HG03558 (cell line): ENCODE measurements around the gene NDNF.

Experiments
- ATAC-seq: cut with Tn5 transposase; IDR thresholded peaks from one replicate; pipeline ENCODE4 v1.9.1; 2021; ENCODE audit warnings: moderate number of reproducible peaks; ENCODE audit not compliant: unreplicated experiment; ENCODE audit errors: extremely low read depth

The NDNF gene

GRCh38 chr4:121071640-121072223 lies 603 bp downstream of the NDNF start:
- ATAC-seq = no peak

DNA sequence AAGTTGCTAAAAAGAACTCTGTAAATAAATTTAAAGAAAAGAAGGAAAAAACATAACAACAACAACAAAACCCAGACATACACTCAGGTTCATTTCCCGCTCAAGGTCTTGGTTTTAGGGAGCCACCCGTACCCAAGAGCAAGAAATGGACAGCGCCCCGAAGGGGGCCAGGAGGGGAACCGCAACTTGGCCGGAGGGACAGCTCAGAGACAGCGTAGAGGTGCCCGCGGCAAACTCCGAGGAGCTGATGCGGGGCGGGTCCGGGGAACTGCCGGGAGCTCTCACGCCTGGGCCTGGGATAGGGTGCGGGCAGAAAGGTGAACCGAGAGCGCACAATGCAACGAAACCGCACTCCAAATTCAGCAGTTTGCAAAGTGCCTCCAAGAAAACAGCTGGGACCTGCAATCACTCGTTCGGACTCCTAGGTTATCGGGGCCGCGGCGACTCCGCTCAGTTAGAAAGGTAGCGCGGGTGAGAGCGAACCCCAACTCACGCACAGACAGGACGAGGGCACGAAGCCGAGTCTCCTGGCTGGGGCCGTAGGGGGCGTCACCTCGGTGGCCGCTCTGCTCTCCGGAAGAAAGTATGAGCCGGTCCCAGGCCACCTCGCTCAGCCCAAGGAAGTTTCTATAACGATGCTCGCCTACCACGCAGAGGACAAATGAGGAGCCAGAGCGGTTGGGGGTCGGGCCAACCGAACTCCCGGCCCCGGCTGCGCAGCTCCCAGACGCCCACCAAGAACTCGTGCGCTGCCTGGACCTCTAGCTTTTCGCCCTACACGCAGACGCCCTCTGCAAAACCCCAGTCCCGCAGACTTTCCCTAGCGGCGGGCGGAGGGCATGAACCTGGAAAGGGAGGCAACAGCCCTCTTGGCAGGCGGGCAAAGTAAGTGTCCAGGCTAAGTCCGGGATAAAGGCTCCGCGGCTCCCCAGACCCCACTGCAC lies 1.4 kb downstream of the NDNF start:
- ATAC-seq = no peak

DNA sequence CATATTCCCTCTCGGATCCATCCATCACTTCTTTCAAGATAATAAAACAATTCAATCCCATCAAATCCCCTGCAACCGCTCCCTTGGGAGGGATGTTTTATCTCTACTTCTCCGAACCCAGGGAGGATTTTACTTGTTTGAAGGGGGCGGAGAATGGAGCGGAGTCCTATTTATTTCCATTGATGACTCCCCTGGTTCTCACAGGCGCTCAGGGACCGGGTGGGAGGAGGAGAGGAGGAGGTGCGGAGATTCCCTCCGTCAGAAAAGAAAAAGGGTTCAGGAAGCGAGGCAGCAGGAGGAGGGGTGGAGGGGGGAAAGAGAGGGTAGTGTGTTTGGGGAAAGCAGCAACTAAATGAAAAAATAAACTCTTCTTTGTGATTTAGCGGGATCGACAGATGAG lies 2.1 kb downstream of the NDNF start:
- ATAC-seq = no peak

DNA sequence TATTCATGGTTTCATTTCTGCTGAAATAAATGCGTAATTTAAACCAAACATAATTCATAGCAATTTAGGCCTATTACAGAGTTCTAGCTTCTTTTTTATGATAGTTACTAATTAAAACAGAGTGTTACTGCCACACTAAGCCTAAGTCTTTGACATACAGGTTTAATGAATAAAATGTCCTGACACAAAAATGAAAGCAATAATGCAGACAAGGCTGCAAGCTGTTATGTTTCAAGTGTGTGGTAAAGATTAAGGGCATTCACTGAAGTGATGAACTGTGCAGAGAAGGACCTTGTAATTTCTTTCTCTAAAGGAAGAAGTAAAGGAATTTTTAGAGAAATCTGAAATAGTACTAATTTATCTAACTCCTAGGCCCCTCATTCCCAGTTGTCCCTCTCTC lies 2.9 kb downstream of the NDNF start:
- ATAC-seq = no peak

GRCh38 chr4:121064482-121064881 lies 7.9 kb downstream of the NDNF start:
- no peak for ATAC-seq

GRCh38 chr4:121062521-121062920 lies 9.8 kb downstream of the NDNF start:
- ATAC-seq = no peak

DNA sequence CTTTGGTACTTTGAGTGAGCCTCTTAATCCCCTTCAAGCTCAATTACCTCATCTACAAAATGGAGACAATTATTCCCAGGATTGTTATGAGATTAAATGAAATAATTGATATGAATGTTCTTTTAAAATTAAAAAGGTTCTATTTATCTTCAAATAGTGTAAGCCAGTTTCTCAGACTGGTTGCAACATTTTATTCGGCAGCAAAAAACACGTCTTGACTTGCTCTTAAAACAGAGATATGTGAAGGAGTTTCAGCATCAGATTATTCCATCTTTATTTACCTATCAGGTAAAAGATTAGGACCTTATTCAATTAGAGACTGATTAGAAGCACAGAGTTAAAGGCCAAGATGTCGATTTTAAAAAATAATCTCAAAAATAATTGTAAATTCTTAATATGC lies 10.5 kb downstream of the NDNF start:
- no peak for ATAC-seq

DNA sequence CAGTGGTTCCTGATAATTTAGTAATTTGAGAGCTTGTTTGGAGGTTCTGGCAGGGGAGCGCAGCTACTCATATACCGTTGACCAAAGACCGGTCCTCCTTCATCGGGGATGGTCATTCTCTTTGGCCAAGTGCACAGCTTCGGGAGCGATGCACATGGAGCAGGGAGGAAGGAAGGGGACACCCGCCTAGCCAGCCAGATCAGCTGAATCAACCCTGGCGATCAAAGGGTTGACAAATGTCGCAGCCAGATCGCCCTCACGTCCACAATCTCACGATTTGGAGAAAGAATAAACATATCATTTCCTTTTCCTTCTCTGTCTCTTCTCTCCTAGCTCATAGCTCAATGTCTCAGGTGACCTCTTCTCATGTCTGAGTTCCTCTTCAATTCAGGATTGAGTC lies 11.1 kb downstream of the NDNF start:
- ATAC-seq = no peak

DNA sequence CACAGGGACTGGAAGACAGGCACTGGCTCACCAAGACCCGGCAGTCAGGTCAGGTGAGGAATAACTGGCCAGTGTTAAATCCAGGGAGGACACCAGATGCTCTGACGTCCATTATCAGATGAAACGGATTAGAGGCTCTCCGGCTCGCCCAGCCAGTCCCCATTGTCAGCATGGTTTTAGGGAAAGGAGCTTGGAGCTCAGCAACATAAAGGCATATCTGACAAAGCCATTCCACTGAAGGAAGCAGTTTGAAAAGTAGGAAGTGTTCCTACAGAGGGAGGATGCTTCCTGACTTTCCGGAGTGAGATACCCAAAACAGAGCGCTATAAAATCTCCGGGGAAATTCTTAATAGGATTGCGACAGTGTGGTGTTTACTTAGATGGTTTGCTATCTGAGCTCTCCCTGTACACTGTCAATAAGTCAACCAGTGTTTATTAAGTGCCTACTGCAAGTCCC lies 14.8 kb downstream of the NDNF start:
- ATAC-seq = no peak

DNA sequence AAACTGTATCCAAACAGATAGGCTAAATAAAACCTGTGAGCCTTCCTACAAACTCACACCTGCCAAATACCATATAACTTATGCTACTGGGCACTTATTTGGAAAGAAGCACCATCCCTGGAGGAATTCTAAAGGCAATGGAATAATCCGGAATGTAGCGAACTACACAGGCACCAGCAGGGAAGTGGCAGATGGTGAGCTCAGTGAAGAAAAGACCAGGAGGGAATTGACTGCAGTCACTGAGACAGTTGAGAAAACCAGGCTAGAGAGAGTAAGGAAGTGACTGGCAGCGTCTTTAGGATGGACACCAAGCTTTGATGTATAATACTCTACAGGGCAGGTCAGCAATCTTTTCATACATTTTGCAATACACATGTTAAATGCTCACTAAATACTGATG lies 16.3 kb downstream of the NDNF start:
- ATAC-seq = no peak

- no peak for ATAC-seq
Measured at GRCh38 chr4:121054373-121054772, 18.0 kb downstream of the NDNF start.

DNA sequence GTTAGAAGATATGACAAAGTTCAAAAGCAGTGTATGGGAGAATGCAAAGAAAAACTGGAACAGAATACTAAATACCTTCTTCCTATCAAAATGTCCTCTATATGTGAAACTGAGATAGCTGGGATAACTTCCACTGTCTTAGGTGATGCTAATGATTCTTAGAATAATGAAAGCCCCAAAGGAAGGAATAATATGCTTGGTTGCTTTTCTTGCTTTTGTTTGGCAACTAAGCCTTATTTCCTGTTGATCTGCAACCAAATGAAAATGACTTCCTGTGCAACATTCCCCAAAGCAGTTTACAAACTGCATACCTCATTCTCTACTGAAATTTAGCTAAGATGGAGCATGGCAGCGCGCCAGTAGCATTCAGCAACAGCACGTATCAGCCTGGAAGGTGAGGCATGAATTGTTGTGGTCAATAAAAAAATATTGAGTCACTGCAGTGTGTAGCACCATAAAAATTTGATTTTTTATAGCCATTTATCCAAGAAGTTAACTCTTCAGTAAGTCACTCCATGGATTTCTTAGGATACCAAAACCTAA lies 18.7 kb downstream of the NDNF start:
- ATAC-seq = no peak

GRCh38 chr4:121050300-121050699 lies 22.0 kb downstream of the NDNF start:
- no peak for ATAC-seq

- ATAC-seq = no peak
Measured at GRCh38 chr4:121049072-121049599, 23.2 kb downstream of the NDNF start.

GRCh38 chr4:121048165-121048564 lies 24.2 kb downstream of the NDNF start:
- ATAC-seq = no peak

DNA sequence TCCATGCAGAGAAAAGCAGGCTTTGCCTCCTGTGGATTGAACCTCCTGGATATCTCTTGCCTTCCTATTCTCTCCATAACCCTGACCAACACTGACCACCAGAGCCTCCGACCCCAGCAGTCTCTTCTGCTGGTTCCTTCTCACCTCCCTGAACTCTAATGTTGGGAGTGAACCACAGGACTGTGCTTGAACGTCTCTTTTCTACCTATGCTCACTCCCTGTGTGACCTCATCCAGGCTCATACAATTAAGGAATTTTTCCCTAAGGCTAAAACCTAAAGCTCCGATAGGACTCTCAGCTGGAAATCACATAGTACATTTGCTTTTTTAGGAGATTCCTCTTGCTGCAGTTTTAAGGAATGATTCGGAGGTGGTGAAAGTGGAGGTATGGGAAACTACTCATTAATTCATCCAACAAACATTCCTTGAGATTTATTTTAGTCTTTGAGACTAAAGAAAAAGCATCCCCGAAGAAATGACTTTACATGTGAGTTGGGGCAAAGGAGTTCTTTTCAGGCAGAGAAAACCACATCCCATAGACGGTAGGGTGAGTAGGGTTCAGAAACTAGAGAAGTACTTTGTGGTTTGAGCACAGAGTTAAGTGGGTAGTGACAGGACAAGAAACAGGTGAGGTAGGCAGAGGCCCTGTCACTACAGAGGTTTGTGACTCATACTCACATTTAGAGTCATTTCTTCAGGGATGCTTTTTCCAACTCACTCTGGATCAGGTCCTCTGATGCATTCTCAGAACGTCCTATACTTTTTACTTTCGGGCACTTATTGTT lies 30.8 kb downstream of the NDNF start:
- ATAC-seq = peak; percentile 98

GRCh38 chr4:121034017-121034416 lies 38.3 kb downstream of the NDNF start:
- ATAC-seq = no peak

DNA sequence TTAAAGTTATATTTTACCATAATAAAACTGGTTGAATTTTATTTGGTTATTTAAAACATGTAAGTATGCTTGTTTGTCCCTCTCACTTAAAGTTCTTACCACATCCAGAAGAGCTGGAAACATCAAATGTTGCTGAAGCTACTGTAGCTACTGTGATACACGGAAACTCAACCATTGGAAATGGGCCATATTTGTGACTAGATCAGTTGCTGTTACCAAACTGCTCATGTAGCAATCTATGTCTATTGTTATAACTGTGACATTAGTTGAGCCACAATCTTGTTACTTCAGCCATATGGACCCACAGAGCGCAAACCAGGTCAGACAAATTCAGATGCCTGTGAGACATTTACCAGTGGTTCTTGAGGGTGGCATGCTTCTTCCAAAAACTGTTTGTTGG lies 41.6 kb downstream of the NDNF start:
- ATAC-seq = no peak

- ATAC-seq = no peak
Measured at GRCh38 chr4:121030131-121030530, 42.2 kb downstream of the NDNF start.

DNA sequence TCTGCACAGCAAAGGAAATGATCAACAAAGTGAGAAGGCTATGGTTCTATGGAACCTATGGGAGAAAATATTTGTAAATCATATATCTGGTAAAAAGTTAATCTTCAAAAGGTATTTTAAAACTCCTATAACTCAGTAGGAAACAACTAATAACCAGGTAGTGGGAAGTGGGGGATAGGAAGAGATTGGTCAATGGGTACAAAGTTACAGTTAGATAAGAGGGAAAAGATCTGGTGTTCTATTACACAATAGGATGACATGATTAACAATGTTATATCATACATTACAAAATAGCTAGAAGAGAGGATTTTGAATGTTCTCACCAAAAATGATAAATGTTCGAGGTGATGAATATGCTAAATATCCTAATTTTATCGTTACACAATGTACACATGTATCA lies 46.3 kb downstream of the NDNF start:
- ATAC-seq = no peak
